ENCODE measurements around the gene ATF6. TPM values are rescaled to one million over a fixed set of nuclear protein-coding genes. Genes with fewer than 3 reads are reported as not detected.

Gene ATF6
- total and polyA plus RNA-seq, 2 donors (not counting 3 experiments of a cell fraction or from before 2014, with no cell fraction given) = 24.9 to 40.3 TPM

DNA sequence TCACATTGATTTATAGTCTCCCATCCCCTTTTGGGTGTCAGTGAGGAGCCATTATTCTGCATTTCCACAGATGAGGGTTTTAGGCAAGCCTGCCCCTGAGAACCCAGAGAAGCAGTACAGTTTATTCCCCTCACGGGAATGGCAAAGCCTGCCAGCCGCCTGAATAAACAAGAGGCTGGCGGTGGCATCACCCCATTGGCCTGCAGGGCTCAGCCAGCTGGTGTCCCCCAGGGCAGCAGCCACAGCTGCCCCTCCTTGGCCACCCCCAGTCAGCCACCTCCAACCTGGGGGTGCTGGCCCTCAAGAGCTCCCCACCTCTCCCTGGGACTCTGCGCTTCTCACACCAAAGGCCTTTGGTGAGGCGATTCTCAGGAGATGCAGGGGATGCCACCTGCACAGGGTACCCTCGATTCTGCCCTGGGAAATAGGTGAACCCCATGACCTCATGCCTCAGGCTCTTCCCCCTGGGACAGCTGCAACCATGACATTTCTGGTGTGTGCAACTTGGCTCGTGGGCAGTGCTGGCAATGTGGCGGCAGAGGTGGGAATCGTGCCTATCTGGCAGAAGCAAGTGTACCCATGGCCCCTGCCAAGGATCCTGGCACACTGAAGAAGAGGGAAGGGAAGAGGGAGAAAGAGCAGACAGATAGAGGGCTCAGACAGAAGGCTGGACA is 243.5 kb downstream of the ATF6 start:
- Histone ChIP-seq H3K9me1 (replicated peaks; ENCODE audit: control insufficient read depth, extremely low read depth, insufficient read depth, low read length) (no peaks in the 10 kb centered on the region), H3K9me3 (replicated peaks; ENCODE audit: control insufficient read depth, insufficient read depth, low read length) (no peaks in the 10 kb centered on the region), H3K36me3 (ENCODE audit: control insufficient read depth in 2 of 2, extremely low read depth in 1 of 2, insufficient read depth in 2 of 2, low read length in 2 of 2) (no peaks in the 10 kb centered on the region), H3K27ac (ENCODE audit: insufficient read depth, low read depth, low read length) (no peak overlapping the region), H3K4me3 (replicated peaks in 1 of 3; ENCODE audit: insufficient read depth in 1 of 3, low read depth in 1 of 3, low read length in 3 of 3) (no peak overlapping the region), H3K27me3 (ENCODE audit: control insufficient read depth in 2 of 2, insufficient read depth in 2 of 2, low read length in 2 of 2) (peaks cover 14% of the 10 kb centered on the region in 2 experiments), H3K4me2 (ENCODE audit: insufficient read depth, low read length) (no peak overlapping the region), H3K4me1 (ENCODE audit: control insufficient read depth, extremely low read depth, insufficient read depth, low read length) (no peaks in the 10 kb centered on the region), H4K20me1 (replicated peaks; ENCODE audit: control insufficient read depth, extremely low read depth, insufficient read depth, low read length) (no peaks in the 10 kb centered on the region), H2AFZ (ENCODE audit: low read depth, low read length) (no peak overlapping the region), H3K79me2 (ENCODE audit: control insufficient read depth, insufficient read depth, low read length) (no peaks in the 10 kb centered on the region), H3K9ac (replicated peaks; ENCODE audit: extremely low read depth, insufficient read depth, low read length) (no peak overlapping the region)
- ChIA-PET CTCF (interaction anchor here (1.8 kb wide), 1 partner anchor 28 kb away, joined by 5 read pairs; no protein-coding TSS in a partner anchor), POLR2A (no interaction called here)
- FAIRE-seq = no peak
- BruUV-seq (replicated peaks) = no TSS peak
- no peak for DNase-seq (ENCODE audit: low read depth, low spot score)
- intact Hi-C loops (cut with micrococcal nuclease) = no loop called here
- TF ChIP-seq FOS (IDR thresholded peaks at IDR 0.05; ENCODE audit: borderline replicate concordance, insufficient read depth, low read length) (no peak), MYC (IDR thresholded peaks at IDR 0.05; ENCODE audit: low read depth, low read length) (no peak), GATA2 (IDR thresholded peaks at IDR 0.05; ENCODE audit: insufficient read depth, insufficient read length, low read depth, low read length) (no peak), POLR2A (IDR thresholded peaks at IDR 0.05; ENCODE audit: low read depth, low read length) (no peak), POLR2AphosphoS5 (IDR thresholded peaks at IDR 0.05; ENCODE audit: insufficient read depth, low read depth, low read length) (no peak), JUN (IDR thresholded peaks at IDR 0.05; ENCODE audit: borderline replicate concordance, insufficient read depth, insufficient read length, low read depth) (no peak), EZH2 (IDR thresholded peaks at IDR 0.05; ENCODE audit: borderline replicate concordance, low read depth, low read length, severe bottlenecking) (no peak)
- TF ChIP-seq, protein P1, sequence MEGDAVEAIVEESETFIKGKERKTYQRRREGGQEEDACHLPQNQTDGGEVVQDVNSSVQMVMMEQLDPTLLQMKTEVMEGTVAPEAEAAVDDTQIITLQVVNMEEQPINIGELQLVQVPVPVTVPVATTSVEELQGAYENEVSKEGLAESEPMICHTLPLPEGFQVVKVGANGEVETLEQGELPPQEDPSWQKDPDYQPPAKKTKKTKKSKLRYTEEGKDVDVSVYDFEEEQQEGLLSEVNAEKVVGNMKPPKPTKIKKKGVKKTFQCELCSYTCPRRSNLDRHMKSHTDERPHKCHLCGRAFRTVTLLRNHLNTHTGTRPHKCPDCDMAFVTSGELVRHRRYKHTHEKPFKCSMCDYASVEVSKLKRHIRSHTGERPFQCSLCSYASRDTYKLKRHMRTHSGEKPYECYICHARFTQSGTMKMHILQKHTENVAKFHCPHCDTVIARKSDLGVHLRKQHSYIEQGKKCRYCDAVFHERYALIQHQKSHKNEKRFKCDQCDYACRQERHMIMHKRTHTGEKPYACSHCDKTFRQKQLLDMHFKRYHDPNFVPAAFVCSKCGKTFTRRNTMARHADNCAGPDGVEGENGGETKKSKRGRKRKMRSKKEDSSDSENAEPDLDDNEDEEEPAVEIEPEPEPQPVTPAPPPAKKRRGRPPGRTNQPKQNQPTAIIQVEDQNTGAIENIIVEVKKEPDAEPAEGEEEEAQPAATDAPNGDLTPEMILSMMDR (IDR thresholded peaks at IDR 0.05; ENCODE audit: extremely low read depth in 1 of 2, insufficient read depth in 1 of 2, low read depth in 1 of 2, low read length in 2 of 2) = no peak
- TF ChIP-seq, protein P2, sequence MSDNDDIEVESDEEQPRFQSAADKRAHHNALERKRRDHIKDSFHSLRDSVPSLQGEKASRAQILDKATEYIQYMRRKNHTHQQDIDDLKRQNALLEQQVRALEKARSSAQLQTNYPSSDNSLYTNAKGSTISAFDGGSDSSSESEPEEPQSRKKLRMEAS (IDR thresholded peaks at IDR 0.05; ENCODE audit: insufficient read depth, insufficient read length) = no peak
- dilution Hi-C loops (cut with MboI; ENCODE audit: extremely low pct_ligation_motif_present, low sequenced_read_pairs) = no loop called here

Measured in endothelial cell of umbilical vein (primary cell).